ENCODE measurements around the gene RSRC2.
"Not testable (repeated sequence)": the region's sequence is repeated elsewhere in the genome, so short reads cannot be mapped to it uniquely, and the experiment has no call there.

The RSRC2 gene

GRCh38 chr12:122506393-122506938 is 20.3 kb downstream of the RSRC2 start:
- no peak overlapping the region for H3K27ac Mint-ChIP-seq
- H3K36me3 Mint-ChIP-seq = peaks cover 10% of the 10 kb centered on the region

GRCh38 chr12:122505419-122506051 is 21.2 kb downstream of the RSRC2 start:
- no peak overlapping the region for H3K27ac Mint-ChIP-seq

More at GRCh38 chr12:122506393-122506938, 20.3 kb downstream of the RSRC2 start:
- Mint-ChIP-seq H3K4me1 (peaks cover 7% of the 10 kb centered on the region), H3K4me3 (no peak overlapping the region), H3K9me3 (no peaks in the 10 kb centered on the region), H3K27me3 (no peaks in the 10 kb centered on the region)
- ATAC-seq (ENCODE audit: low read depth) (no peak), DNase-seq (ENCODE audit: low spot score in 2 of 2) (no peak)

GRCh38 chr12:122503783-122504590 is 22.7 kb downstream of the RSRC2 start:
- no peak overlapping the region for H3K4me3 Mint-ChIP-seq
- ATAC-seq (ENCODE audit: low read depth) (no peak), DNase-seq (ENCODE audit: low spot score in 2 of 2) (no peak)
- H3K9me3 Mint-ChIP-seq = no peaks in the 10 kb centered on the region
- H3K27ac Mint-ChIP-seq = peak overlapping the region; percentile 28
- peaks cover 15% of the 10 kb centered on the region for H3K4me1 Mint-ChIP-seq
- peaks cover 7% of the 10 kb centered on the region for H3K36me3 Mint-ChIP-seq
- no peaks in the 10 kb centered on the region for H3K27me3 Mint-ChIP-seq

More at GRCh38 chr12:122505419-122506051, 21.2 kb downstream of the RSRC2 start:
- Mint-ChIP-seq H3K4me3 (no peak overlapping the region), H3K27me3 (no peaks in the 10 kb centered on the region), H3K4me1 (peaks cover 13% of the 10 kb centered on the region), H3K9me3 (no peaks in the 10 kb centered on the region), H3K36me3 (peaks cover 10% of the 10 kb centered on the region)
- ATAC-seq (ENCODE audit: low read depth) (no peak), DNase-seq (ENCODE audit: low spot score in 2 of 2) (no peak)

GRCh38 chr12:122503147-122503751 is 23.5 kb downstream of the RSRC2 start:
- Mint-ChIP-seq H3K27ac (peak overlapping the region; percentile 28), H3K27me3 (no peaks in the 10 kb centered on the region), H3K9me3 (no peaks in the 10 kb centered on the region), H3K4me3 (no peak overlapping the region), H3K36me3 (peaks cover 7% of the 10 kb centered on the region), H3K4me1 (peaks cover 15% of the 10 kb centered on the region)
- no peak for ATAC-seq (ENCODE audit: low read depth)
- no peak for DNase-seq (ENCODE audit: low spot score in 2 of 2)

GRCh38 chr12:122501489-122501989 is 25.2 kb downstream of the RSRC2 start:
- peaks cover 7% of the 10 kb centered on the region for H3K36me3 Mint-ChIP-seq
- no peaks in the 10 kb centered on the region for H3K9me3 Mint-ChIP-seq
- H3K4me3 Mint-ChIP-seq = peak overlapping the region; percentile 96
- H3K27me3 Mint-ChIP-seq = no peaks in the 10 kb centered on the region
- H3K27ac Mint-ChIP-seq = peak overlapping the region; percentile 87
- DNase-seq (ENCODE audit: low spot score in 2 of 2) (no peak), ATAC-seq (ENCODE audit: low read depth) (peak; percentile 8)
- H3K4me1 Mint-ChIP-seq = peaks cover 17% of the 10 kb centered on the region

GRCh38 chr12:122500685-122501488 is 25.8 kb downstream of the RSRC2 start, which contains the start of gene ZCCHC8:
Gene ZCCHC8 (minus strand): TSS chr12:122500932. CDS start chr12:122500840, 92 bp downstream.
- H3K36me3 Mint-ChIP-seq = peaks cover 3% of the 10 kb centered on the region
- H3K27me3 Mint-ChIP-seq = no peaks in the 10 kb centered on the region
- ATAC-seq (ENCODE audit: low read depth) (peak; percentile 88), DNase-seq (ENCODE audit: low spot score in 2 of 2) (peak; percentile 90 to 93)
- H3K4me1 Mint-ChIP-seq = peaks cover 18% of the 10 kb centered on the region
- peak within 1 kb of the TSS; percentile 96 for H3K4me3 Mint-ChIP-seq
- H3K27ac Mint-ChIP-seq = peak within 1 kb of the TSS; percentile 87
- H3K9me3 Mint-ChIP-seq = no peaks in the 10 kb centered on the region

GRCh38 chr12:122499991-122500684 is 26.6 kb downstream of the RSRC2 start:
- H3K27me3 Mint-ChIP-seq = no peaks in the 10 kb centered on the region
- H3K9me3 Mint-ChIP-seq = no peaks in the 10 kb centered on the region
- H3K27ac Mint-ChIP-seq = peak overlapping the region; percentile 87
- DNase-seq (ENCODE audit: low spot score in 2 of 2) = peak in 1 of 2 donors; percentile 35
- ATAC-seq (ENCODE audit: low read depth) = peak; percentile 6
- H3K36me3 Mint-ChIP-seq = peaks cover 3% of the 10 kb centered on the region
- H3K4me1 Mint-ChIP-seq = peaks cover 18% of the 10 kb centered on the region
- peak overlapping the region; percentile 96 for H3K4me3 Mint-ChIP-seq

GRCh38 chr12:122495258-122495657 is 31.5 kb downstream of the RSRC2 start:
- DNase-seq (ENCODE audit: low spot score in 2 of 2) (no peak), ATAC-seq (ENCODE audit: low read depth) (no peak)
- H3K36me3 Mint-ChIP-seq = peaks cover 17% of the 10 kb centered on the region
- no peaks in the 10 kb centered on the region for H3K27me3 Mint-ChIP-seq
- H3K4me1 Mint-ChIP-seq = peaks cover 7% of the 10 kb centered on the region
- H3K4me3 Mint-ChIP-seq = no peak overlapping the region
- H3K27ac Mint-ChIP-seq = no peak overlapping the region
- H3K9me3 Mint-ChIP-seq = no peaks in the 10 kb centered on the region

GRCh38 chr12:122493222-122493621 is 33.5 kb downstream of the RSRC2 start:
- H3K27me3 Mint-ChIP-seq; H3K27ac Mint-ChIP-seq; DNase-seq (ENCODE audit: low spot score in 2 of 2); H3K4me3 Mint-ChIP-seq; ATAC-seq (ENCODE audit: low read depth); H3K9me3 Mint-ChIP-seq; H3K4me1 Mint-ChIP-seq: not testable (repeated sequence)
- H3K36me3 Mint-ChIP-seq = peaks cover 25% of the 10 kb centered on the region

- Mint-ChIP-seq H3K27me3 (no peaks in the 10 kb centered on the region), H3K36me3 (peaks cover 26% of the 10 kb centered on the region), H3K9me3 (no peaks in the 10 kb centered on the region), H3K4me3 (no peak overlapping the region), H3K27ac (no peak overlapping the region), H3K4me1 (peaks cover 5% of the 10 kb centered on the region)
- DNase-seq (ENCODE audit: low spot score in 2 of 2) (no peak), ATAC-seq (ENCODE audit: low read depth) (no peak)
Measured at GRCh38 chr12:122491991-122492390, 34.7 kb downstream of the RSRC2 start.

- Mint-ChIP-seq H3K36me3 (peaks cover 38% of the 10 kb centered on the region), H3K4me1 (peaks cover 7% of the 10 kb centered on the region), H3K27ac (no peak overlapping the region), H3K27me3 (no peaks in the 10 kb centered on the region), H3K9me3 (no peaks in the 10 kb centered on the region), H3K4me3 (no peak overlapping the region)
- ATAC-seq (ENCODE audit: low read depth) (no peak), DNase-seq (ENCODE audit: low spot score in 2 of 2) (no peak)
Measured at GRCh38 chr12:122489038-122489437, 37.7 kb downstream of the RSRC2 start.

GRCh38 chr12:122487807-122488206 is 38.9 kb downstream of the RSRC2 start:
- not testable (repeated sequence) for H3K9me3 Mint-ChIP-seq; H3K27me3 Mint-ChIP-seq; H3K4me1 Mint-ChIP-seq; H3K4me3 Mint-ChIP-seq; ATAC-seq (ENCODE audit: low read depth); H3K27ac Mint-ChIP-seq; DNase-seq (ENCODE audit: low spot score in 2 of 2)
- peaks cover 45% of the 10 kb centered on the region for H3K36me3 Mint-ChIP-seq
